K562 (cell line): ENCODE measurements around the gene ZNF627. TPM values are rescaled to one million over a fixed set of nuclear protein-coding genes. Genes with fewer than 3 reads are reported as not detected.

Source experiments
- EP300 ChIP-seq: IDR thresholded peaks from 2 replicates; pipeline ENCODE4 v1.6.1; 2012; ENCODE audit warnings: low read length, improper control_type of control experiment
- ERF ChIP-seq: fragments of 450-650 bp; formaldehyde crosslinking; IDR thresholded peaks from 2 replicates; pipeline ENCODE4 v1.4.0; 2020; ENCODE audit warnings: mild to moderate bottlenecking, mixed read lengths
- ESRRA ChIP-seq: fragments of 450-650 bp; IDR thresholded peaks from 2 replicates; pipeline ENCODE4 v1.6.1; 2014; ENCODE audit warnings: low read depth, mild to moderate bottlenecking, moderate library complexity, borderline replicate concordance
- ETS1 ChIP-seq: conservative IDR thresholded peaks from 2 replicates; pipeline ENCODE4 v1.6.1; 2011; ENCODE audit warnings: low read depth, mild to moderate bottlenecking, low read length; ENCODE audit not compliant: control insufficient read depth
- HDAC3 ChIP-seq: fragments of 450-650 bp; IDR thresholded peaks from 2 replicates; pipeline ENCODE4 v1.6.1; 2018; ENCODE audit warnings: borderline replicate concordance, mild to moderate bottlenecking, moderate library complexity; ENCODE audit not compliant: partially characterized antibody
- ID3 ChIP-seq, 2 experiments: fragments of 250-450 bp in 1 of 2; fragments of 450-650 bp in 1 of 2; sonication (Bioruptor Pico) in 1 of 2; IDR thresholded peaks; 2 replicates each; pipeline versions ENCODE4 v1.6.1 to v1.8.0; 2016 to 2021; ENCODE audit warnings: mild to moderate bottlenecking in 2 of 2, moderate library complexity in 2 of 2, missing compliant biosample characterization in 1 of 2, missing genetic modification characterization in 1 of 2
- KLF1 ChIP-seq: fragments of 450-650 bp; IDR thresholded peaks from 2 replicates; pipeline ENCODE4 v1.6.1; 2016; ENCODE audit warnings: missing genetic modification characterization, missing compliant biosample characterization
- L3MBTL2 ChIP-seq: fragments of 450-650 bp; IDR thresholded peaks from 2 replicates; pipeline ENCODE4 v1.6.1; 2016; ENCODE audit warnings: mild to moderate bottlenecking, moderate library complexity
- MEF2A ChIP-seq: IDR thresholded peaks from 2 replicates; pipeline ENCODE4 v1.6.1; 2011; ENCODE audit warnings: low read depth, mild to moderate bottlenecking, low read length, moderate library complexity; ENCODE audit not compliant: control insufficient read depth
- NCOA2 ChIP-seq, 2 experiments: fragments of 450-650 bp; IDR thresholded peaks; 2 replicates each; pipeline ENCODE4 v1.6.1; 2018; ENCODE audit warnings: mild to moderate bottlenecking in 2 of 2, moderate library complexity in 1 of 2; ENCODE audit not compliant: partially characterized antibody in 2 of 2
- NFRKB ChIP-seq: fragments of 450-650 bp; IDR thresholded peaks from 2 replicates; pipeline ENCODE4 v1.6.1; 2016; ENCODE audit warnings: low read depth
- NKRF ChIP-seq: fragments of 450-650 bp; IDR thresholded peaks from 2 replicates; pipeline ENCODE4 v1.6.1; 2016; ENCODE audit warnings: borderline replicate concordance
- PHF20 ChIP-seq: fragments of 450-650 bp; IDR thresholded peaks from 2 replicates; pipeline ENCODE4 v1.6.1; 2018; ENCODE audit not compliant: partially characterized antibody
- RBFOX2 ChIP-seq: fragments of 200-400 bp; formaldehyde crosslinking; IDR thresholded peaks from 2 replicates; pipeline ENCODE4 v1.6.1; 2017; ENCODE audit warnings: low read depth, mild to moderate bottlenecking, low read length, moderate library complexity
- RUNX1 ChIP-seq: sonication (generic); IDR thresholded peaks from 2 replicates; pipeline ENCODE4 v1.6.1; 2016; ENCODE audit warnings: antibody characterized with exemption, low read depth
- SREBF1 ChIP-seq: fragments of 150-350 bp; IDR thresholded peaks from 2 replicates; pipeline ENCODE4 v1.6.1; 2014; ENCODE audit warnings: antibody characterized with exemption, low read depth, low read length, borderline replicate concordance
- TOE1 ChIP-seq, 2 experiments: fragments of 450-650 bp in 1 of 2; sonication (generic) in 1 of 2; formaldehyde crosslinking in 1 of 2; IDR thresholded peaks; 2 replicates each; pipeline versions ENCODE4 v1.7.1 to v1.8.0; 2016 to 2022; ENCODE audit warnings: borderline replicate concordance in 2 of 2, mild to moderate bottlenecking in 2 of 2, antibody characterized with exemption in 1 of 2, inconsistent platforms in 1 of 2, low read depth in 1 of 2, missing genetic modification reagents in 1 of 2, moderate library complexity in 1 of 2
- VEZF1 ChIP-seq: fragments of 200-800 bp; sonication (Bioruptor generic); IDR thresholded peaks from 2 replicates; pipeline ENCODE4 v1.6.1; 2017; ENCODE audit warnings: missing genetic modification characterization, missing compliant biosample characterization
- ZBTB1 ChIP-seq: sonication (generic); formaldehyde crosslinking; IDR thresholded peaks from 2 replicates; pipeline ENCODE4 v1.8.1; 2023; ENCODE audit warnings: missing genetic modification reagents, low read depth, mild to moderate bottlenecking, borderline replicate concordance
- ZNF140 ChIP-seq: fragments of 250-450 bp; sonication (Bioruptor Pico); IDR thresholded peaks from 2 replicates; pipeline ENCODE4 v1.8.0; 2021; ENCODE audit warnings: moderate library complexity, mild to moderate bottlenecking, inconsistent platforms
- ZNF583 ChIP-seq: fragments of 250-450 bp; sonication (Bioruptor Pico); IDR thresholded peaks from 2 replicates; pipeline ENCODE4 v1.4.0; 2020
- polyA plus RNA-seq, 8 experiments: library from polyadenylated mRNA; depleted of rRNA in 4 of 8; stranded (reverse) in 5 of 8; unstranded in 3 of 8; fragments of >200 nt; fragmentation: Nextera tagmentation in 2 of 8; fragmentation: Illumina TruSeq in 1 of 8; extraction: Ambion mirVana in 2 of 8; extraction: Trizol in 1 of 8; gene quantifications; 2 replicates each; pipeline versions ENCODE4 v1.2.1 to v1.2.3, GENCODE V29; 2011 to 2014; ENCODE audit warnings: inconsistent platforms in 1 of 8, missing spikeins in 1 of 8
- total RNA-seq, 7 experiments: library from RNA; depleted of rRNA in 6 of 7; stranded (reverse); fragments of >200 nt in 6 of 7; fragmentation: Illumina TruSeq in 2 of 7; extraction: Trizol in 2 of 7; gene quantifications; 2 replicates each; pipeline versions ENCODE4 v1.2.1 to v1.2.3, GENCODE V29; 2011 to 2021; ENCODE audit warnings: low replicate concordance in 1 of 7

Gene ZNF627
- total and polyA plus RNA-seq, 9 of the 15 experiments (the other 6 are each of a cell fraction or from before 2014, with no cell fraction given), result 6.4 to 19.9 (median 10.6) TPM

GRCh38 chr19:11558881-11559828, 38.1 kb upstream of the ZNF627 start, which contains the start of gene ELOF1 (continued):
- TF ChIP-seq SREBF1 (no peak), L3MBTL2 (peak; percentile 73), NCOA2 (IDR thresholded peaks at IDR 0.05; ENCODE audit: partially characterized antibody in 2 of 2) (no peak), NKRF (peak; percentile 90), TOE1 (IDR thresholded peaks at IDR 0.05; ENCODE audit: borderline replicate concordance) (no peak), TOE1 (CRISPR knock-in tag; IDR thresholded peaks at IDR 0.05; ENCODE audit: borderline replicate concordance, low read depth) (peak; percentile 54; the same call in 1 of the 2 replicates), MEF2A (no peak), RUNX1 (0 out of 2 replicates have a peak, but pooled peaks have one; percentile 57), ZNF140 (CRISPR knock-in tag) (no peak), VEZF1 (CRISPR knock-in tag) (peak; percentile 70; the same call in 1 of the 2 replicates), KLF1 (tag) (no peak), ESRRA (no peak), NFRKB (peak; percentile 60), ETS1 (peak; percentile 87), ERF (CRISPR knock-in tag) (no peak; the same call in 1 of the 2 replicates), RBFOX2 (peak; percentile 86), EP300 (no peak; the same call in 1 of the 2 replicates), PHF20 (peak; percentile 65), ZNF583 (CRISPR knock-in tag) (no peak), HDAC3 (no peak), ID3 (CRISPR knock-in tag; IDR thresholded peaks at IDR 0.05) (no peak), ID3 (tag; IDR thresholded peaks at IDR 0.05) (0 out of 2 replicates have a peak, but pooled peaks have one; percentile 33), ZBTB1 (no peak)
